ENCODE results near the gene LRRC47.
"Not testable (repeated sequence)": the region's sequence is repeated elsewhere in the genome, so short reads cannot be mapped to it uniquely, and the experiment has no call there.

LRRC47 gene

DNA sequence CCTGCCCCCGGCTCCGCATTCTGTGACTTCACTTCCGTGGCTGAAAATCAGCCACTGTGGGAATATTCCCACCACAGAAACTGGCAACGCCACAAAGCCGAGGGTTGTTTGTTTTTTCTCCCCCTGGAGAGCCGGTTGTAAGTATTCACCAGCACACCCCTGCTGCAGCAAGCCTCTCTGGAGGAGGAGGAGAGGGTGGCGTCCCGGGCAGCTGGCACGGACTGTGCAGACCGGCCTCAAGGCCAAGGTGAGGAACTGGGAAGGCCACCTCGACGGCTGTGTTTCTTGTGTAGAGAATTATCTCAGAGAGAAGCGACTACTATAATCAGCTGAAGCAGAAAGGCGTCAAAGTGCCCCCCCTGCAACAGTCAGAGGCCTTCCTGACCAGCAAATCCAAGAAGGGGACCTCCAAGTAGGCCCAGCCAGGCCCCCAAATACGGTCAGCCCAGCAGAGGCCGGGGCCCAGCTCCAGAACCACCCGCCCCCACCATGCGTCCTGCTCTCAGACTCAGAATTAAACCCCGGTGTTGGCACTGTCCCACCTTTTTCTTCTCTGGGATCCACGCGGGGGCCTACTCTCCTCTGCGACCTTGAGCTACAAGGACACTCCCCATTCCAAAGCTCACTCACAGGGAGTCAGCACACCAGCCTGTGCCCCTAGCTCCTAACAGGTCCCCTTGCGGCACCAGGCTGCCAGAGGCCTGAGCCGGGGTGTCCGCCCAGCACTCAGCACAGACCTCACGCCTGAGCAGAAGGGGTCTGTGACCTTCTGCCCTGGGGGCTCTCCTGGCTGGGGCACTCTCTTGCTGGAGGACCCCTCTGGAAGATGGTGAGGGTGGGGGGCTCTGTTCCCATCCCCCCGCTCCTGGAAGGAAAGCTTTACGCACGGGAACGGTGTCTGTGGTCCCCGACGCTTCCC, 24.9 kb downstream of the LRRC47 start:
- no peak for DNase-seq (ENCODE audit: low spot score)

DNA sequence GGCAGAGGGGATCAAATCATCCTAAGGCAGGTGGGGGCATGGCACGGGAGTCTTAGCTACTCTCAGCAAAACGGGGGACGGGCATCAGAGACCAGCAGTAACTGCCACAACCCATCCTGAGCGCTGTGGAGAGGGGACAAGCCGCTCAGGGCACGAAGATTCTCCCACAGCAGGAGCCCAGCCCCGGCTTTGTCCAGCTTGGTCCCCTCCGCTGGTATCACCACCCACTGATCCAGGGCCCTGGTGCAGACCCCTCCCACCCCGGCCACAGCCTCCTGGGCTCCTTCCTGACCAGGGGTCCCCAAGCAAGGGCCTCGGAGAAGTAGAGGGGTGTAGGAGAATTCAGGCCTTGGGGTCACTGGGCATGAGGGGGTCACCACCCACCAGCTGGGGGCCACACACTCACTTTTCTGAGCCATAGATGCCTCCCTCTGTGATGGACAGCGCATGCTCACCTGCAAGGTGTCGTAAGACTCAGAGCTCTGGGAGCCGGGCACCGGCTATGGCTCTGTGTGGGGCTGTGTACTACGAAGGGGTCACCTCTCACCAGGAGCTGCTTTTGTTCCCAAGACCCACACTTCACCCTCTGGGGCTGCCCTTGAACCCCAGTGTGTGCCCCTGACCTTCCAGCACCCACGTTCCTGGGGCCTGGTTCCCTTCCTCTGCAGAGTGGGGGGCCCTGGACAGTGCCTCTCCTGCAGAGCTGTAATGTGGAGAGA, 26.1 kb downstream of the LRRC47 start:
- no peak for DNase-seq (ENCODE audit: low spot score)

DNA sequence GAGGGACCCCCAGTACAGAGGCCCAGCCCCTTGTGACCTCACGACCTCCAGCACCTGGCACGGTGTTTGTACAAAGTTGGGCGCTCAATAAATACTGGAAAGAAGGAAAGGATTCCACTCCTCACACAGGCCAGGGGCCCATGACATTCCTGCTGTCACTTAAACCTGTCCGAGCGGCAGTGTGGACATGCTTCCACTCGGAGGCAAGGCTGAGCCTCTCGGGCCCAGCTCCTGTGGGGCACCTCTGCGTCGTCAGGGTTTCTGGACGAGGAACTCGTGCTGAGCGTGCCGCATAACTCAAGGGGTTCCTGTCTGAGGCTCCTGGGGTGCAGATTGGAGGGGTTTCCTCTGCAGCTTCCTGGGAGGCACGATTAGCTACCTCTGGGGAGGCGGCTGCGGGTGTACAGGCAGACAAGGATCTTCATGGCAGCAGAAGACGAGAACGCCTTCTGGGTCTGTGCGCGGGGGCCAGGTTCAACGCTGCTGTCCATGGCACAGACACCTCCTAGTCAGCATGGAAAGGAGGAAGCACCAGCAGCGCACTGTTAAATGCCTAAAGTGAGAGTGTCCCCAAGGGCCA, 27.4 kb downstream of the LRRC47 start:
- no peak for DNase-seq (ENCODE audit: low spot score)

DNA sequence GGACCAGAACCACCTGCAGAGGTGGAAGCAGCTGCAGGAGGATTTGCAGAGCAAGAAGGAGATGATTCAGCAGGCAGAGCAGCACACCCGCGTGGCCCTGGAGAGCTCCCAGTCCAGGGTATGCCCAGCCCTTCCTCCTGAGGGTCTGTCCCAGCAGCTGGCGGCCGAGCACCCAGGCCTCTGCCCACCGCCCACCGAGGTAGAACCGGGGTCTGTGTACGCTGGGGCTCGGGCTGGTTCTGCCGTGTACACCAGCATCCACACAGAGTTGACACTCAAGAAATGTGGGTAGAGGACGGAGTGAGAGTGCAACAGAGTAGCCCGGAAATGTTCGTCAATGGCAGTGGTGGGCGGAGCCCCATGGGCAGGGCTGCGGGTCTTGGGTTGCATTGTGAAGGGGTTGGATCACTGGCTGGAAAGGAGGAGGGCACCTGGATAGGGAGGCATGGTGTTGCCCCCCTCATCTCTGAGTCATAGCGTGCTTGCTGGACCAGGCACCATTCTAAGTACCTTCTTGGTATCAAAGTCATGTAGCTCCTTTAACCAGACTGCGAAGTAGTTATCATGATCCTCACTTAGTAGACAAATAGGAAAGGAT, 28.9 kb downstream of the LRRC47 start:
- DNase-seq (ENCODE audit: low spot score), result no peak

DNA sequence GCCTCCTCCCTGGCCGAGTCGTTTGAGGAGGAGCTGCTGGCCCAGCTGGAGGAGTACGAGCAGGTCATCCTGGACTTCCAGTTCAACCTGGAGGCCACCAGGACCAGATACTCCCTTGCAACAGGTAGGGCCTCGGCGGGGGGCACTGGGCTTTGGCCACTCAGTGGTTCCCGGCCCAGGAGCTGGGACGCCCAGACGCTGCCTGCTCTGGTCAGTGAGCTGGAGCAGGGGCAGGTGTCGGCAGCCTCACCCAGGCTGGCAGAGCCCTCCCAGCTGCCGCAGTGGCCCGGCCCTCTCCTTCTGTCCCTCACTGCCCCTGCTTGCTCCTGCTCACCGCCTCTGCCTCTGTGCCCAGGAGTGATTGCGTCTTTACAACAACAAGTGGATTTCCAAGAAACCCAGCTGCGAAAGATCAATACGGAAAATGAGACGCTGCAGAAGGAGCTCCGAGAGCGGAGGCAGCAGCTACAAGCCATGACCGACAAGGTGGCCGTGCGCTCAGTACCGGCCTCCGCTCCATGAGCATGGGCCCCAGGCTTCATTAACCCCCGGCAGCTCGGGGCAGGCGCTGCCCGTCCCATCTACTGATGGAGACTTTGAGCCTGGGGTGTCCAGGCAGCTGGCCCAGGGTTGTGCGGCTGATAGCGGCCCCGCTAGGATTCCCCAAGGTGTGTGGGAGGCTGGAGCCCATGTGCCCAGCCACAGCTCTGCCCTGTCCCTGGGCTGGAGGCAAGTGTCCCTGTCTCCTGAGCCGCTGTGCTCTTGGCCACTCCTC, 32.8 kb downstream of the LRRC47 start:
- DNase-seq (ENCODE audit: low spot score), result no peak

DNA sequence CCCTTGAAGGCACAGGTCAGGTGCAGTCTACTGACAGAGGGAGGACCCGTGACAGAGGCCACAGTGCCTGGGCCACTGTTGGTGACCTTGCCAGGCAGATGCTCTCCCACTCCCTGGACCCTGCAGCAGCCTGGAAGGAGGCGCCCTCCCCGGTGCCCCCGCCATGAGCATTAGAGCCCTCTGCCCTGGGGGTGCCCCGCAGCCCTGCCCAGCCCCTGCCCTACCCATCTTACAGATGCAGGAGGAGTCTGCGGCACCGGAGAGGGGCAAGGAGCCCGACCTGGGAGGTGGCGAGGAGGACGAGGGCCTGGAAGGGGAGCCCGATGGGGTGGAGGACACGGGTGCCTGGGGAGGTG, 33.4 kb downstream of the LRRC47 start:
- DNase-seq (ENCODE audit: low spot score), result no peak

DNA sequence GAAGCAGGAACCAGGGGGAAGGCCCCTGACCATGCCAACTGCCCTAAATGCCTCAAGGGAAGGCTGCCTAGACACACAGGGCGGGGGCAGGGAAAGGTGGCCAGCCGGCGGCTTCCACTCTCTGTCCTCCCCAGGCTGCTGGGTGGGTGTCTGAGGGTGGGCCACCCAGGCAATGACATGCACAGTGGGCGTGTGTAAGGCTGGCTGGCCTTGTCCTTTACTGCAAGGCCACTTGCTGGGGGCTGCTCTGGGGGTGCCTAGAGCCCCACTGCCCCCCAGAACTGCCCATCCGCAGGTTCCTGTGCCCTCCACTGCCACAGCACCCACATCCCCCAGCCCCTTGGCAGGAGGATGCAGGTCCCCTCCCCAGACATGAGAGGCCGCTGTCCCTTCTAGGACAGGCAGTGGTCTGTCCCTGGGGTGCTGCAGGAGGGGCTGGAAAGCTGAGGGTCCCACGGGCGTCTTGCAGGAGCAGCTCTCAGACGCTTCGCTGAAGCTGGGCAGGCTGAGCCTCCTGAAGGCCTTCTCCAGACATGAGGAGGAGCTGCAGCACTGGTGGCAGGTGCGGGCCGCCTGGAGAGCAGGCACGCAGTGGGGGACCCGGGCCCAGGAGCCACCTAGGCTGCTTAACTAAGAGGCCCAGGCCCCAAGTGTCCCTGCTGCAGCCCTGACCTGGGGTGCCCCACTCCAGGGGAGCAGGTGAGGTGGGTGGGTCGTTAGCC, 34.0 kb downstream of the LRRC47 start:
- DNase-seq (ENCODE audit: low spot score), result no peak

DNA sequence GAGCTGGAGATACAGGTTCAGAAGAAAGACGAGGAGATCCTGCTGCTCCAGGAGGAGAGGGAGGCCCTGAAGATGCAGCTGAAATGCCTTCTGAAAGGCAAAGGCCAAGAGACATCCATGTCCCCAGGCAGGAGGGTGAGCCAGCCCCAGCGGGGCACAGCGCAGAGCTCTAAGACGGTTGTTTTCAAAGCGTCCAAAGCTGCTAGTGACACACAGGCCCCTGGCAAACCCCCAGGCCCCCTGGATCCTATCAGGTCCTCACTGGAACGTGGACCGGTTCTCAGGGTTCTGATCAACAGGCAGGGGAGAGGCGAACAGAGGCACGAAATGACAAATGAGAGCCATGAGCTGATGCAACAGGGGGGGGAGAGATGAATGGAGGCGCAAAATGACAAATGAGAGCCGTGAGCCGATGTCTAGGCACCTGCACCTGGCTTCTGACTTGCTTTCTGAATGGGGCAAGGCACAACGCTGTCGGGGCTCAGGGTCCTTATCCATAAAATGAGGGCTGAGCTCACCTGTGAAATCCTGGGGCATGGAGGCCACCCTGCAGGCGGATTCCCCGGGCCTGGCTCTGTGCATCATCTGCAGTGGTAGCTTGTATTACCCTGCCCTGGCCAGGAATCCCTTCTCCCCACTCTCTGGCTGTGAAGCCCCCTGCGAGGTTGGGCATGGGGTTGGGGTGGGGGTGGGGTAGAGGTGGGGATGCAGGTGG, 34.8 kb downstream of the LRRC47 start:
- no peak for DNase-seq (ENCODE audit: low spot score)

DNA sequence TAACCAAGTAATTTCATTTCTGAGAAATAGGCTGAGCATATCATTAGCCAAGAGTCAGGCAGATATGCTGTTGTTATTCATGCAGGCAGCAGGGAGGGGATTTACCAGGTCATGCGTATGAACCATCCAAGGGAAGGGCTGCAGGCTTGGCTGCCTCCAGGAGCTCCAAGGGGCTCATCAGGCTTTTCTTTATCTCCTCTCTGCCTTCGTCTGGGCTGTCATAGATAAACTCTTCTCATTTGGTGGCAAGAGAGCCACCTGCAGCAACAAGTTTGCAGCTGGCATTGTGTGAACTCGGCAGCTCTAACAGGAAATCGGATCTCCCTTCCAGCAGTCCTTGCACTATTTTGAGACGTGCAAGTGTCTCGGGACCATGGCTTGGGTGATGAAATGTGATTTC, 36.5 kb downstream of the LRRC47 start:
- peak; percentile 70 for DNase-seq (ENCODE audit: low spot score)

DNA sequence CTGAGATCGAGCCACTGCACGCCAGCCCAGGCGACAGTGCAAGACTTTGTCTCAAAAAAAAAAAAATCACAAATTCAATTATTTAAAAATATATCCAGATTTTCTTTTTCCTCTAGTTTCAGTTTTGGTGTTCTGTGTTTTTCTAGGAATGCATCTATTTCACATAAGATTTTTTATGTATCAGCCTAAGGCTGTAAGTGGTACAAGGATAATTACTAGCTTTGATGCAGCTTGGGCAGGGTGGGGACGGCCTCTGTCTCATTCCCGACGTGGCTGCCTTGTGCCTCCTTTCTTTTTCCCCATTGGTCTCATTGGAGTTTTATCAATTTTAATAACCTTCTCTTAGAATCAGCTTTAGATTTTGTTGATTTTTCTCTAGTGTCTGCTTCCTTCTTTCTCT, 37.1 kb downstream of the LRRC47 start:
- DNase-seq (ENCODE audit: low spot score), result no peak

DNA sequence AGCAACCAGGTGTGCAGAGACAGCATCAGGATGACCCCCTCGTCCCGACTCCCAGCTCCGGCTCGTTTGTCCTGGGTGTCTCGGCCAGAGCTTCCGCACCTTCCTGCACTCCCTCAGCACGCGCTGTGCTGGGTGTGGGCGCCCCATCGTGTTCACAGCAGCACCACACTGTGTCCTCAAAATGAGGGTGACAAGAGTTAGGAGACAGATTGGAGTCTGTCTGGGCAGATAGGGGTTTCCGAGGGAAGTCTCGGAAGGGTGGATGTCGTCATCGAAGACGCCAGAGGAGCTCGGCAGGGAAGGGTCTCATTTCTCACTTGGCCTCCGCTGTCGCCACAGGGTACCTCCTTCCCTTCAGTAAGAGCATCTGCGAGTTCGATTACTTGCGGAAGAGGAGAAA, 39.9 kb downstream of the LRRC47 start:
- no peak for DNase-seq (ENCODE audit: low spot score)

DNA sequence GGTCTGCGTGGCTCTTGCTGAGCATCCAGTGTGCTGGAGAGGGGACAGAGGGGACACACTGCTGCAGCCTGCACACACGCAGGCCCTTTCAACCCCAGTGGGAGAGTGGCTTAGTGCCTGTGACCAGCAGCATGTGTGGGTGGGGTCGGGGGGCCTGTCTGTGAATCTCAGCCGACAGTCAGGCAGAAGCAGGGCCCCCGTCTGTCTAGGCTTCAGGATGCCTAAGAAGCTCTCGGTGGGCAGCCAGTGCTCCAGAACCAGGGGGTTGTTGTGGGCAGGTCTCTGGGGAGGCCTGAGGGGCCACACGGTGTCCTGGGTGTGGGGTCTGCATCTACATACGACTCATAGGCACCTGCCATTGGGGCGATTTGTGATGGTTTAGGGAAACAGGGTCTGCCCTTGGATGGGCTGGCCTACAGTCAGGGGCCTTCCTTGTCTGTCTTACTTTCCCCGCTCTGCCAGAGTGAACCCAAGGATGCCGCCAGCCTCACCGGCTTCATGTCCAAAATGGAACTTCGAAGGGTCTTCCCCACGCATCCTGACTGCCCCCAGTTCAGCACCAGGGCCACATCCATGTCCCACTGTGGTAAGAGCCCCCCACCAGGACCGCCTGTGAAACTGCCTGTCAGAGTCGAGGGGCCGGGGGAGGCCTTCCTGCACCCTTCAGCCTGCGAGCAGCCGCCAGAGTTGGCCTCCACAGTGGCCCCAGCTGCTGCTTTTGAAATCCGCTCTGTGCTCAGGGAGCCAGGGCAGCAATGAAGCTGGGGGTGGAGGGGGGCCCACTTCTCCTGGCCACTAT, 42.4 kb downstream of the LRRC47 start:
- no peak for DNase-seq (ENCODE audit: low spot score)

DNA sequence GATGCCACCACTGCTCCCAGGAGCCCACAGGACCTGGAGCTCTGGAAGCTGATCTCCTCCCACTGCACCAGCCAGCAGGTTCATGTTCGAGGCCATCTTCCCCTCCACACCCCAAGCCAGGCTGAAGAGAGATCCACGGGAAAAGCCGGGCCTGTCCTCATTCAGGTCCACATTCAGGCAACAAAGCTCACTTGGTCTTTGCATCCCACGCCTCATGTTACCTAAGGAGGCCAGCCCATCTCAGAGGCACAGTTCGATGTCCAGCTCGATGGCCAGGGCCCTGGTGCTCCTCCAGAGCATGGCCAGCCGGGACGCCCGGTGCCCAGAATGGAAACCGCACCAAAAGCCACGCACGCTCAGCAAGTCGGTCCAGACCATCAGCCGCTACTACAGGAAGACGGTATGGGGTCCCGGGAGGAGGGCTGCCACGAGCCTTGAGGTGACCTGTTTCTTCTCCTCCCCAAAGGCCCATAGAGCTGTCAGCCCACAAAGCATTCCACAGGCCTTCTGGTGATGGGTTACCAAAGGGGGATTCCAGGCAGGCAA, 43.8 kb downstream of the LRRC47 start, which contains the start of gene CCDC27:
TSS of gene CCDC27 (plus strand) at position 51 of the 546 bp plus-strand sequence. CDS start at position 83, 32 bp downstream.
- DNase-seq (ENCODE audit: low spot score), result no peak

DNA sequence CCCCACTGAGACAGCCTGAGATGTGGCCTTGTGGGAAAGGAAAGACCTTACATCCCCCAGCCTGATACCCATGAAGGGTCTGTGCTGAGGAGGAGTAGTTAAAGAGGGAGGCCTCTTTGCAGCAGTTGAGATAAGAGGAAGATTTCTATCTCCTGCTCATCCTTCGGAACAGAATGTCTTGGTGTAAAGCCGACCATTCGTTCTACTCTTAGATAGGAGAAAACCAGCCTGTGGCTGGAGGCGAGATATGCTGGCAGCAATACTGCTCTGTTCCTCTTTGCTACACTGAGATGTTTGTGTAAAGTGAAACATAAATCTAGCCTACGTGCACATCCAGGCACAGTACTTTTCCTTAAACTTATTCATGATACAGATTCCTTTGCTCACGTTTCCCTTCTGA, 45.6 kb downstream of the LRRC47 start:
- DNase-seq (ENCODE audit: low spot score), result peak; percentile 19

DNA sequence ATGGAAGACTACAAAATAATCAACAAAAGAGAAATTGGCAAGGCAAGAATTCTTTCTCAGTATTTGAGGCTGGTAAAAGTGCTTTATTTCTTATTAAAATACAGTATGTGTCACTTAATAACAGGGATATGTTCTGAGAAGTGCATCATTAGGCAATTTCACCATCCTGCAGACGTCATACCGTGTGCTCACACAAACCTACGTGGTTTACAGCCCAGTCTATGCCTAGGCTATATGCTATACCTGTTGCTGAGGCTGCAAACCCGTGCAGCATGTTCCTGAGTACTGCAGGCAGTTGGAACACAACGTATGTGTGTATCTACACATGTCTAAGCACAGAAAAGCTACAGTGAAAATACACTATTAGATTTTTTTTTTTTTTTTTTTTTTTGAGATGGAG, 46.8 kb downstream of the LRRC47 start:
- no peak for DNase-seq (ENCODE audit: low spot score)

DNA sequence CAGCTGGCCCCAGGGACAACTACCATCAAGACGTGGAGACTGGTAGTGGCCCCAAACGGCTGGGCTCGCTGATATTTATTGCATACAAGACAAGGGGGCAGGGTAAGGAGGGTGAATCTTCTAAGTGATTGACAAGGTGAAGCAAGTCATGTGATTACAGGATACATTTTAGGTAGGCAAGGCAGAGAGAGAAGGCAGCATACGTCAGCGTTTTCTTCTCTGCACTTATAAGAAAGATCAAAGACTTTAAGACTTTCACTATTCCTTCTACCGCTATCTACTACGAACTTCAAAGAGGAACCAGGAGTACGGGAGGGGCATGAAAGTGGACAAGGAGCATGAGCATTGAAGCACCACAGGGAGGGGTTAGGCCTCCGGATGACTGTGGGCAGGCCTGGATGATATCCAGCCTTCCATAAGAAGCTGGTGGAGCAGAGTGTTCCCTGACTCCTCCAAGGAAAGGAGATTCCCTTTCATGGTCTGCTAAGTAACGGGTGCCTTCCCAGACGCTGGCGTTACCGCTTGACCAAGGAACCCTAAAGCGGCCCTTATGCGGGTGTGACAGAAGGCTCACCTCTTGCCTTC, 47.9 kb downstream of the LRRC47 start:
- not testable (repeated sequence) for DNase-seq (ENCODE audit: low spot score)

DNA sequence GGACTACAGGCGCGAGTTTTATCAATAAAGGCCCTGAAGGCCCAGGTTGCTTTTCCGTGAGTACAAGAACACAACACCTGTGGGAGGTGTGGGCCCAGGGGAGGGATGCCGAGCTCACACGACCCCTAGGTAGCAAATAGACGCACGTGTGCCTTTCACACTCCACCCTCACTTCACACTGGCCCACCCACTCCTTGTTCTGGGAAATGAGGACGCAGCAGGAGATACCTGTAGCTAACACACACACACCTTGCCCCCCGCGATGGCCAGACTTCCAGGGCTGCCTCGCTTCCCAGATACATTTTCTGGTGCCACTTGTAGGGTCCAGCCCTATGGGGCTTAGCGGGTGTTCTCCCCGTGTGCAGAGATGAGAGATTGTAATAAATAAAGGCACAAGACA, 48.4 kb downstream of the LRRC47 start:
- no peak for DNase-seq (ENCODE audit: low spot score)

DNA sequence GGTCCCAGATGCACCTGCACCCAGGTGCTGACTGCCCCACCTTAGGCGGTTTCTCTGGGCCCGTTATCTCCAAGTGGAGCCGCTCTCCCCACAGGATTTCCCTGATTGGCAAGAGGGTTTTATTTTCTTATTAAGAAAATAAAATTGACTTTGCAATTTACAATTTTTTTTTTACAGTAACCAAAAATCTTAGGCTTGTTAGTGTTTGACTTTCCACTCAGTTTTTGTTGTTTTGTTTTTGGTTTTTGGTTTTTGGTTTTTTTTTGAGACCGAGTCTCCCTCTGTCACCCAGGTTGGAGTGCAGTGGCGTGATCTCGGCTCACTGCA, 48.8 kb downstream of the LRRC47 start:
- DNase-seq (ENCODE audit: low spot score), result no peak

All from hematopoietic multipotent progenitor cell treated with erythropoietin and hydrocortisone succinate and interleukin-3 and kit ligand, for 17 days (in vitro differentiated cells).